ENCODE measurements around the gene DAP3.
"Not testable (repeated sequence)": the region's sequence is repeated elsewhere in the genome, so short reads cannot be mapped to it uniquely, and the experiment has no call there.

DAP3 gene

DNA sequence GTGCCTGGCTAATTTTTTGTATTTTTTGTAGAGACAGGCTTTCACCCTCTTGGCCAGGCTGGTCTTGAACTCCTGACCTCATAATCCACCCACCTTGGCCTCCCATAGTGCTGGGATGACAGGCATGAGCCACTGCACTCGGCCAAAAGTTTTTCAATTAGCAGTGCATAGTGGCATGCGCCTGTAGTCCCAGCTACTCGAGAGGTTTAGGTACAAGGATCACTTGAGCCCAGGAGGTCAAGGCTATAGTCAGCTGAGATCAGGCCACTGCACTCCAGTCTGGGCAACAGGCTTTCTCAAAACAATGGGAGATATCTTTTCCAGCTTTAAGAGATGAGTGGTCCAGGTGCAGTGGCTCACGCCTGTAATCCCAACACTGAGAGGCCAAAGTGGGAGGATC, 30.8 kb downstream of the DAP3 start:
- no peak for DNase-seq

- DNase-seq, result no peak
Measured at GRCh38 chr1:155725142-155725541, 36.3 kb downstream of the DAP3 start.

DNA sequence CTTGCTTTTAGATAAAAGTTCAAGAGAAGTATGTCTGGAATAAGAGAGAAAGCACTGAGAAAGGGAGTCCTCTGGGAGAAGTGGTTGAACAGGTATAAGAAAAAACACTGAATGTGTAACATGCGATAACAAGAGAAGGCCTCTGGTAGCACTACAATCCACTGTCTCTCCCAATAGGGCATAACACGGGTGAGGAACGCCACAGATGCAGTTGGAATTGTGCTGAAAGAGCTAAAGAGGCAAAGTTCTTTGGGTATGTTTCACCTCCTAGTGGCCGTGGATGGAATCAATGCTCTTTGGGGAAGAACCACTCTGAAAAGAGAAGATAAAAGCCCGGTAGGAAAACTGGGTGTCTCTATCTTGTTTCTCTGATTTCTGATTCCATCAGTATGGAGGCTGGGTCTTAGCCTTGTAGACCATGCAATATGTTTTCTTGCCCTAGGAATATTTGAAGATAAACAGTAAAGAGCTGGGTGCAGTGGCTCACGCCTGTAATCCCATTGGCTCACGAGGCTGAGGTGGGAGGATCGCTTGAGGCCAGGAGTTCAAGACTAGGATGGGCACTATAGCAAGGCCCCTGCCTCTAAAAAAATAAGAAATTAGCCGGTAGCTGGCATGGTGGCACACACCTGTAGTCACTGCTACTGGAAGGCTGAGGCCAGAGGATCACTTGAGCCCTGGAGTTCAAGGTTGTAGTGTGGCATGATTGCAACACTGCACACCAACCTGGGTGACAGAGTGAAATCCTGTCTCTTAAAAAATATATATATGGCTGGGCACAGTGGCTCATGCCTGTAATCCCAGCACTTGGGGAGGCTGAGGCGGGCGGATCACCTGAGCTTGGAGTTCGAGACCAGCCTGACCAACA, 40.4 kb downstream of the DAP3 start:
- peak; percentile 43 for DNase-seq

DNA sequence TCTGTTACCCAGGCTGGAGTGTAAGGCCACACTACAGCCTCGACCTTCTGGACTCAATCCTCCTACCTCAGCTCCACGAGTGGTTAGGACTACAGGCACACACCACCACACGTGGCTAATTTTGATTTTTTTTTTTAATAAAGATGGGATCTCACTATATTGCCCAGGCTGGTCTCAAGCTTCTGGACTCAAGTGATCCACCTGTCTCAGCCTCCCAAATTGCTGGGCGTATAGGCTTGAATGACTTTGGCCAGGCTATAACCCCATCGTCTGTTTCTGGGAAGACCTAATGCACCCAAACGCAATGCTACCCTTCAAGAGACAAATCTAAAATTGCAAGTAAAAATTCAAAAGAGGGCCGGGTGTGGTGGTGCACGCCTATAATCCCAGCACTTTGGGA, 52.1 kb downstream of the DAP3 start:
- DNase-seq, result no peak

DNA sequence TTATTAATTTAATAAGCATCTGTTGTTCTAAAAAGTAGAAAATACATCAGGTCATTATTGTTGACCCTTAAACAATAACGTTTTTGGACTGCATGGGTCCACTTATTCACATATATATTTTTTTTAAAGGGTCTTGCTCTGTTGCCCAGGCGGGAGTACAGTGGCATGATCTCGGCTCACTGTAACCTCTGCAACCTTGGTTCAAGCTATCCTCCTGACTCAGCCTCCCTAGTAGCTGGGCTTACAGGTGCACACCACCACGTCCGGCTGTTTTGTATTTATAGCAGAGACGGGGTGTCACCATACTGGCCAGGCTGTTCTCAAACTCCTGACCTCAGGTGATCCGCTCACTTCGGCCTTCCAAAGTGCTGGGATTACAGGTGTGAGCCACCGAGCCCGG, 53.0 kb downstream of the DAP3 start:
- DNase-seq, result no peak

DNA sequence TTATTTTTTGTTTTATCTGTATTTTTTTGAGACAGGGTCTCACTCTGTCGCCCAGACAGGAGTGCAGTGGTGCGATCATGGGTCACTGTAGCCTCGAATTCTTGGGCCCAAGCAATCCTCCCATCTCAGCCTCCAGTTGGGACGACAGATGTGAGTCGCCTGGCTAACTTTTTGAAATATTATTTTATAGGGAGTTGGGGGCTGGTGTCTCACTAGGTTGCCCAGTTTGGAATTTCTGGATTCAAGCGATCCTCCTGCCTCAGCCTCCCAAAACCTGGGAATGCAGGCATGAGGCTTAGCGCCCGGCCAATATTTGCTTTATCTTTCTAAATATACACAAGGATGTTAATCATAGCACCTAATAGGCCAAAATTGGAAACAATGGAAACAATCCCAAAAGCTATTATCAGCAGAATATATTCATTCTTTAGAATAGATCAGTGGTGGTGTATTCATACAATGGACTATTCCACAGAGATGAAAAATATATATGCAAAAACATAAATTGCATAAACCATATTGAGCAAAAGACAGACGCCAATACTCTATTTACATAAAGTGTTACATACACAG, 55.9 kb downstream of the DAP3 start:
- DNase-seq, result no peak

- DNase-seq, result peak; percentile 94
Measured at GRCh38 chr1:155745284-155746228, 56.7 kb downstream of the DAP3 start.

DNA sequence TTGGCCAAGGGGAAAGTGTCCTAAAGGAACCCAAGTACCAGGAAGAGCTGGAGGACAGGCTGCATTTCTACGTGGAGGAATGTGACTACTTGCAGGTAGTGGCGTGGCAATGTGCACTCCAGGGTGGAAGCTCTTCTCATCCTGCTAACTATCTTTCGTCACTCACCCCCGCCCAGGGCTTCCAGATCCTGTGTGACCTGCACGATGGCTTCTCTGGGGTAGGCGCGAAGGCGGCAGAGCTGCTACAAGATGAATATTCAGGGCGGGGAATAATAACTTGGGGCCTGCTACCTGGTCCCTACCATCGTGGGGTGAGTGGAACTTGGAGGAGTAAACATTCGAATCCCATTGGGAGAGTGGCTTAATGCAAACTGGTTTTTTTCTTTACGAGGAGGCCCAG, 58.7 kb downstream of the DAP3 start:
- DNase-seq, result not testable (repeated sequence)

DNA sequence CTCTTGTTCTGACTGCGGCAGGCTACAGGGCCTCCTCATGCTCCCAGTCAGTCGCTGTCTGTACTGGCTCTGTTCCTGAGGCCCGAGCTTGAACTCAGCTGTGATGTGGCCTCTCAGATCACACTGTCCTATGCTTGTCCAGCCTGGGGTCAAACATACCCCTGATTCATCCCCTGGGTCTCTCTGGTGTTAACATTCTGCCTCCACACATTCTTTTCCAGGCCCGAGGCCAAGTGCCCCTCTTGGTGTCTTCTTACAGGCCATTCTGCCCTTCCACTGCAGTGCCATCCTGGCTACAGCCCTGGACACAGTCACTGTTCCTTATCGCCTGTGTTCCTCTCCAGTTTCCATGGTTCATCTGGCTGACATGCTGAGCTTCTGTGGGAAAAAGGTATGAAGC, 59.2 kb downstream of the DAP3 start:
- DNase-seq, result not testable (repeated sequence)

GRCh38 chr1:155759017-155759416, 70.1 kb downstream of the DAP3 start:
- DNase-seq, result not testable (repeated sequence)

GRCh38 chr1:155759966-155760630, 71.2 kb downstream of the DAP3 start:
- DNase-seq, result no peak

DNA sequence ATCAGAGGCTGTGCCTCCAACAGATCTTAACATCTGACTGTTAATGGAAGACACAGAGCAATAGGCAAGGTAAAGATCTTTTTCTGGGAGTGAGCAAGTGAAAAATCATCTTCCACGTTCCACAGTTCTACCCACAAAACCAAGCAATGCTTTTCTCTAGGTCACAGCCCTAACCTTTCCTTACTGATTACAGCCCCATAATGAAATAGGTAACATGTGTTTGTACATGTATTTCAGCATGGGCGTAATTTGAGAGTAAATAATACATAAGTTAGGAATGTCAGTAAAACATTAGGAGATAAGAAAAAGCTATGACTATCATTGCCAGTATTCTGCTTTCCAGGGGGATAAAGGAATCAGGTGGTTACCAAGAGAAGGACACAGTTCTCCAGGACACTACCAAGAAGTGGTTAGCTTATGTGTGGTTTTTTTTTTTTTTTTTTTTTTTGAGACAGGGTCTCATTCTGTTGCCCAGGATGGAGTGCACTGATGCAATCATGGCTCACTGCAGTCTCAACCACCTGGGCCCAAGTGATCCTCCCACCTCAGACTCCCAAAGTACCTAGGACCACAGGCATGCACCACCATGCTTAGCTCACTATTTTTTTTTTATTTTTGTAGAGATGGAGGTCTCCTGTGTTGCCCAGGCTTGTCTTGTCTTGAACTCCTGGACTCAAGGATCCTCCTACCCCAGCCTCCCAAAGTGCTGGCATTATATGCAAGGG, 72.0 kb downstream of the DAP3 start:
- DNase-seq, result no peak

GRCh38 chr1:155761736-155762405, 73.0 kb downstream of the DAP3 start:
- DNase-seq, result no peak

DNA sequence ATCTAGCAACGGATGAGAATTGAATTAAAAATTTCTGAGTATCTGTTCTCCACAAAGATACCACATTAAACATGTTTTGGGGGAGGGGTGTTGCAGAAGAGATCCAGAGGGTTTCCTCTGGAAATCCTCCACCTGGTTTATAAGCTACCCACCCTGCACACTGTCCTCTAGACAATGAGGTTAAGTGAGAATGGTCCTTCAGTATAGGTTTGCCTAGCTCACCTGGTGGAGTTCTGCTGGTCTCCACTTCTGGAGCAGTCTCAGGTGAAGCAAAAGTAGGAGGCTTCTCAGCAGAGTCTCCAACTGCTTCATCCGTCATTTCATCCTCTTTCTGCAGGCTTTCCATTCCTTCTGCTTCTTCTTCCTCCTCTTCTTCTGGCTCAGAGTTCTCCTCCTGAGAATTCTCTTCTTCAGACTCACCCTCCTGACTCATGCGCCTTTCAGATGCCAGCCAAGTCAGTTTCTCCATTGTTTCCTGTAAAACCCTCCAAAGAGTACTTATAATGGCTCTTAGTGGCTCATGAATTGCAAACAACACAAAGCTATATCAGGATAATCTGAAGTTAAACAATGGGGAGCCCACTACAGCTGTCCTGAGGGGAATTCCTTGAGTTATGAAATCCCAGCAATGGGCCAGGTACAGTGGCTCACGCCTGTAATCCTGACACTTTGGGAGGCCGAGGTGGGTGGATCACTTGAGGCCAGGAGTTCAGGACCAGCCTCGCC, 74.4 kb downstream of the DAP3 start:
- DNase-seq, result not testable (repeated sequence)

DNA sequence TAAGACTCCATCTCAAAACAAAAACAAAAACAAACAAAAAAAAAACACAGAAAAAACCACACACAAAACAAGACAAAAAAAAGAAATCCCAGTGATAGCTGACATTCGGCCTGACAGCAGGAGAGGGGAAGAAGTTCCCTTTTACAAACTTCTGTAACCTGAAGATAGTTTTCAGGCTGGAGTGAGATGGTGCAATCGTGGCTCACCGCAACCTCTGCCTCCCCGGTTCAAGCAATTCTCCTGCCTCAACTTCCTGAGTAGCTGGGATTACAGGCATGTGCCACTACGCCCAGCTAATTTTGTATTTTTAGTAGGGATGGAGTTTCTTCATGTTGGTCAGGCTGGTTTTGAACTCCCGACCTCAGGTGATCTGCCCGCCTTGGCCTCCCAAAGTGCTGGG, 75.1 kb downstream of the DAP3 start:
- DNase-seq, result not testable (repeated sequence)

GRCh38 chr1:155767399-155767989, 78.6 kb downstream of the DAP3 start:
- DNase-seq, result not testable (repeated sequence)

DNA sequence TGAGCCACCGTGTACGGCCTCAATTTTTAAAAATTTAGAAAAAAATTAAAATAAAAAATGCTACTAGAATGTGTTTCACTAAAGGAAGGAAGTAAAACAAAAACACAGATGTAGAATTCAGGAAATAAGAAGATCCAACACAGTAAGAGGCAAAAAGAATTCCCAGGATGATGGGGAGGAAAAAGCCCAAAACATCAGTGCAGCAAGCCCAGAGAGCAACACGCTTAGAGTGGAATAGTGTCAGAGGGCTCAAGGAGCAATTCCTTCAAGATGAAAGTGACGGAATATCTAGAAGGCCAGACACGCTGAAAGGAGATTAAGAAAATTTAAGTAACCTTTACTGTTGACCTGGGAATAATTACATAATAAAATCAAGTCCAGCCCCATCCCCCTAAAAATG, 80.4 kb downstream of the DAP3 start:
- no peak for DNase-seq

DNA sequence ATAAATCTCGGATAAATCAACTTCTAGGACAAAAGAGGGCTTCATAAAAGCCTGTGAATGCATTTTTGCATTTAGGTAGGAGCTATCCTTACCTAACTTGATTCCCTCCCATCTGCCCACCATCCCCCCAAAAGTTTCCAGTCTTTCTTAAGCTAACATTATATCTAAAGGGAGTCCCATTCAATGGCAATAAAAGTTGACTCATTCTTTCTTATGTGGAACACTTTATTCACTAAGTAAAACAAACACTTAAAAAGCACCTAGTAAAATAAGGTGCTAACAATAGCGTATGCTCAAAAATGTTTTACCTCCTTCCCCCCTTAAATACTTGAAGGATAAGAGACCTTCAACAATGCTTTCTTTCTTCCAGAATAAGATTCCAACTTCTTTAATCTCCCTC, 84.3 kb downstream of the DAP3 start:
- no peak for DNase-seq

GRCh38 chr1:155776414-155776813, 87.5 kb downstream of the DAP3 start:
- DNase-seq, result no peak

- no peak for DNase-seq
Measured at GRCh38 chr1:155777582-155777981, 88.7 kb downstream of the DAP3 start.
